22Rv1 (cell line): ENCODE results near the gene SPRN.

Experiments used
- ZFX ChIP-seq: fragments of 450-650 bp; IDR thresholded peaks from 2 replicates; pipeline ENCODE4 v1.6.1; 2017; ENCODE audit warnings: antibody characterized with exemption, borderline replicate concordance
- TF ChIP-seq, protein P1 (sequence below): fragments of 450-650 bp; IDR thresholded peaks from 2 replicates; pipeline ENCODE4 v1.5.1; 2017; ENCODE audit warnings: mild to moderate bottlenecking

GRCh38 chr10:133379152-133379800 lies 45.1 kb downstream of the SPRN start, which contains the start of gene PAOX:
- TF ChIP-seq, protein P1, sequence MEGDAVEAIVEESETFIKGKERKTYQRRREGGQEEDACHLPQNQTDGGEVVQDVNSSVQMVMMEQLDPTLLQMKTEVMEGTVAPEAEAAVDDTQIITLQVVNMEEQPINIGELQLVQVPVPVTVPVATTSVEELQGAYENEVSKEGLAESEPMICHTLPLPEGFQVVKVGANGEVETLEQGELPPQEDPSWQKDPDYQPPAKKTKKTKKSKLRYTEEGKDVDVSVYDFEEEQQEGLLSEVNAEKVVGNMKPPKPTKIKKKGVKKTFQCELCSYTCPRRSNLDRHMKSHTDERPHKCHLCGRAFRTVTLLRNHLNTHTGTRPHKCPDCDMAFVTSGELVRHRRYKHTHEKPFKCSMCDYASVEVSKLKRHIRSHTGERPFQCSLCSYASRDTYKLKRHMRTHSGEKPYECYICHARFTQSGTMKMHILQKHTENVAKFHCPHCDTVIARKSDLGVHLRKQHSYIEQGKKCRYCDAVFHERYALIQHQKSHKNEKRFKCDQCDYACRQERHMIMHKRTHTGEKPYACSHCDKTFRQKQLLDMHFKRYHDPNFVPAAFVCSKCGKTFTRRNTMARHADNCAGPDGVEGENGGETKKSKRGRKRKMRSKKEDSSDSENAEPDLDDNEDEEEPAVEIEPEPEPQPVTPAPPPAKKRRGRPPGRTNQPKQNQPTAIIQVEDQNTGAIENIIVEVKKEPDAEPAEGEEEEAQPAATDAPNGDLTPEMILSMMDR: no peak
- TF ChIP-seq ZFX: no peak
